GM19397 (cell line): ENCODE results near the gene TICAM2.

Experiments used
- ATAC-seq: cut with Tn5 transposase; IDR thresholded peaks from one replicate; pipeline ENCODE4 v1.9.1; 2021; ENCODE audit warnings: mild to moderate bottlenecking, moderate library complexity; ENCODE audit not compliant: unreplicated experiment

The TICAM2 gene

DNA sequence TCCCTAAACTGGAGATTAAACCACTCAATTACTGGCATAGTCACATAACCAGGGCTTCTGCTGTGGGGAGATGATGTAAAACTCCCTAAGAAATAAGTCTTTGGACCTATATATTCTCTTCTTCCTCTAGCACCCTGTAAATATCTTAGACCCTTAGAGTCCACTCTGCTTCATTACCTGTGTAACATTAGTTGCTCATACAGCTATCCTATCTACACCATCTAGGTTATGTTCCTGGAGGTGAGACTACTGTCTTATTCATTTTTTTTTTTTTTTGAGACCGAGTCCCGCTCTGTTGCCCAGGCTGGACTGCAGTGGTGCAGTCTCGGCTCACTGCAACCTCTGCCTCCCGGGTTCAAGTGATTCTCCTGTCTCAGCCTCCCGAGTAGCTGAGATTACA is 9.6 kb upstream of the TICAM2 start:
- no peak for ATAC-seq

DNA sequence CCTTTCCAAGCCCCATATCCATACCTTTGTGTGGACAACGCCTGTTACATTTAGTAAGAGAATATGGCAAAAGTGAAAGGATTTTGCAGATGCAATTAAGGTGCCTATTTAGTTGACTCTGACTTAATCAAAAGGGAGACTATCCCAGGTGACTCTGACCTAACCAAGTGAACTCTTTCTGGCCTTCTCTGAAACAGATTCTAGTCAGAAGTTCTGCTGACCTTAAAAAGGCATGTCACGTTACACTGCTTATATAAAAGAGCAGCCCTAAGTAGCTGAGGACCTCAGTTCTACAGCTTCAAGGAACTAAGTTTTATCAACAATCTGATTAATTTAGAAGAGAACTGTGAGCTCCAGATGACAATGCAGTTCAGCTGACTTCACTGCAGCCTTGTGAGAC is 5.7 kb upstream of the TICAM2 start:
- no peak for ATAC-seq

DNA sequence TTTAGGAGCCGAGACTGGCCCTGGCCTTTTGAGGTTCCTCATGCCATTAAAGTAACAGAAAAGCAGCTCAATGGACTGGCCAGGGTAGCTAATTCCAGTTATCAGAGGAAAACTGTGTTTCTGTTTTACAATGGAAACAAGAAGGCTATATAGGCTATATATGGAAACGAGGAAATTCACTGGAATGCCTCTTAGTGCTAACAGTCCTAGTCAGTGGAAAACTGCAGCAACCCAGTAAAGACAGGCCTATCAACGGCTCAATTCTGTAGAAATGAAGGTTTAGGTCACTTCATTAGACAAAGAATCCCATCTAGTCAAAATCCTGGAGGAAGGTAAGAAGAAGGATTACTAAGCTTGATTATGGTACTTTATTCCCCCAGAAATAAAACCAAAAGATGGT is 3.2 kb upstream of the TICAM2 start:
- no peak for ATAC-seq

DNA sequence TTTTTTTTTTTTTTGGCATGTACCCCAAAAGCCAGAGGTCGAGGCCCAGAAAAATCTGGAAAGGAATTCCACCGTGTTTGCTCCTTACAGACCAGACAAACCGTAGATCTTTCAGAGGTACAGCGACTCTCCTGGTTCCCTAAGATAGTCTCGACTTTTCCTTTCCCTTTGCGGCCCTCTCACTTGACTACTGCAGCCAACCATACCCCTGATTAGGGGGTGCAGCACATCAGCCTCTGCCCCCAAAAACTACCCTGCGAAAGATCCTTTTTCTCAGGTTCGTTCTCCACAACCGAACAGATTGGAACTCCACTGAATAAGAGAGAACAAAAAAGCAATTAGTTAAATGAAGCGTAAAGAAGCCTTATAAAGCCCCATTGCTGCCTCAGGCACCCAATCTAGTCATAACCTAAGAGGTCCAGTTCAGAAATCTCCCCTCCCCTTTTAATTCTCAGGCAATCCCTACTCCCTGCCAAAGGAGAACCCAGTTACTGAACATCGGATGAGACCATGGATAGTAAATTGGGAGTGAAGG is 379 bp upstream of the TICAM2 start:
- no peak for ATAC-seq

DNA sequence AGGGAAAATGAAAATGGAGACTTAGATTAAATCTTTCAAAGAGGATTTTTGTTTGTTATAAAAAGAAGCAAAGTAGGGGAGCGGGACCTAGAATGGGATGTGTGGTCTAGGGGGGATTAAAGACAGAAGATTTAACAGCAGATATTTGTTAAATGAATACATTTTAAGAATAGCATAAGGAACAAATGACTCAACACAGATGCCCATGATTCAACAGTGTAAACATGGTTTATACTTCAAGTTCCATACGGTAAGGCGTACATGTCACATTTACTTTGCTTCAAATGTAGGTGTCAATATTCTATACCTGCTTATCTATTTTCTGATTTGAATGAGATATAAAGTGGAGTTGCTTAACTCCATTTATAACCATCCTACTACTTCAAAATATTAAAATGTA is 1.5 kb downstream of the TICAM2 start:
- ATAC-seq = no peak

DNA sequence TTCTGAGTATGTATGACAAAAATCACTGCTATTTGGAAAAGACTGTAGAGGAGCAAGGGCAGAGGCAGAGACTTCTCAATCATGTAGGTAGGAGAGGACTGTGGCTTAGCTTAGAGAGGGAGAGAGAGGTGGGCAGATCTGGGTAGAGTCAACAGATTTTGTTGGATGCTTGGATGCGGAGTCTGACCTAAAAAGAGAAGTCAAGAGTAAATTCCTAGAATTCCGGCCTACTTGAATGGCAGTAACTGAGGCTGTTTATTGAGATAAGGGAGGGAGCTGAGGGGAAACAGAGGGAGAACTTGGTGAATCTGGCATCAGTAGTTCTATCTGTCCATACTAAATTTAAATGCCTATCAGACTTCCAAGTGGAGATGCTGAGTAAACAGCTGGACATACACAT is 2.4 kb downstream of the TICAM2 start:
- no peak for ATAC-seq

DNA sequence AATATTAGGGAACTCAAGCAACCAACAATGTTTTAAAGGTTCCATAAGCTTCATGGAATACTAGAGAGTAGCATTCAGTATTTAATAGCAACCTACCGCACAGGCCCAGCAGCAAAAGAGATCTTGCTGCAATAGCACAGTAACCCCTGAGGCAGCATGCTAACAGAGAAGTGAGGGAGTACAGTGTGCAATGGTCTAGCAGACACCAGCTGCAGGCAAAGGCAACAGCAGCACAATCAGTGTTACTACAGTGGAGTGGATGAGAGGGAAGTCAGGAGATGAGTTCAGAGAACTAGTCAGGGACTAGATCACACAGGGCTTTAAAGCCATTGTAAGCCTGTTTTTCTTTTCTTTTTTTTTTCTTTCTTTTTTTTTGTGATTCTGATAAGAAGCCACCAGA is 2.8 kb downstream of the TICAM2 start:
- ATAC-seq = peak; percentile 33

DNA sequence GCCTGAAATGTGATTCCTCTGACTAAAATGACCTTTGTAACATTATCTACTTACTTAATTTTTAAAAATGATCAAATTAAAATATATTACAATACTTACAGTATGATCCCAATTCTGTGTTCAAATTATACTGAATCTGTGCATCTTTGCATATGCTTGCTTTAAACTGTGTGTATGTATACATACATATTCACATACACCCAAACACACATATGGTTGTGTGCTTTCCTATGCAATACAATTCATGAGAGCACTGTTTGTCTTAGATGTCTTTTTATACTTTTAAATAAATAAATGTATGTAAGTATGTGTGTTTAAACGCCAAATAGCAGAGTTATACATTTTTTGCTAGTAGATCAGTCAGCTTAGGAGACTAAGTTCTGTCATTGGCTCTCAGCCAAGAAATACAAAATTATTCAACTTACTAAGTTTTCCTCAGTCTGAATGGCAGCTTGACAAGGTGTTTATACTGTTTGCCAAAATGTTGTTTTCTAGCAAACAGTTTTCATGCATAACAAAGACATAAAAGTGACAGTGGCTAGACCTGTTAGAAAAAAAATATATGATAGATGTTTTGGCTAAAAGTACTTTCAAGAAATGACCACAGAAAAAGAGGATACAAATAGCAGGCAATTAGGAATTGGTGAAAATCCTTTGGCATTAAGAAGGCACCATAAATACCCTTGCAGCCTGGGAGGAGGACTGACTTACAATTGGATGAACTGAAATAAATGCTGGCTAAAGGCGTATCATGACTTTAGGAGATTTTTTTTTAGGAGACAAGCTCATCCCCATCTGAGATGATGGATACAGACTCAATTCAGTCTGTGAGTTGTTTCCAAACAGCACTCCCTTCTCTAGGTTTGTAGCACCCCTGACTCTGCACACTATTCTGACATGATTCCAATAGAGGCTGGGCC is 7.9 kb downstream of the TICAM2 start:
- no peak for ATAC-seq

DNA sequence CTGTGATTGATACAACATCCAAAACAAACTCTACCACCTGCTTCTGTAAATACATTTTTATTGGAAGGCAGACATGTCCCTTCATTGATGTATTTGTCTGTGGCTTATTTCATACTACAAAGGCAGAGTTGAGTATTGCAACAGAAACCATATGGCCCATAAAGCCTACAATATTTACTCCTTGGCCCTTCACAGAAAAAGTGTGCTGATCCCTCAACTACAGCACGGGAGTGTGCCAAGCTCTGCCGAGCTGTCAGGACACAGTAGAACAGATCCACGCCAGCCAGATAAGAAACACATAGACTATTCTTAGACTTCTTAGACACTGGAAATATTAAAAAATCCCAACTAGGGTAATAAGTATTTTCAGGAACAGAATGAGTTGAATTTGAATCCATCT is 13.2 kb downstream of the TICAM2 start:
- no peak for ATAC-seq

DNA sequence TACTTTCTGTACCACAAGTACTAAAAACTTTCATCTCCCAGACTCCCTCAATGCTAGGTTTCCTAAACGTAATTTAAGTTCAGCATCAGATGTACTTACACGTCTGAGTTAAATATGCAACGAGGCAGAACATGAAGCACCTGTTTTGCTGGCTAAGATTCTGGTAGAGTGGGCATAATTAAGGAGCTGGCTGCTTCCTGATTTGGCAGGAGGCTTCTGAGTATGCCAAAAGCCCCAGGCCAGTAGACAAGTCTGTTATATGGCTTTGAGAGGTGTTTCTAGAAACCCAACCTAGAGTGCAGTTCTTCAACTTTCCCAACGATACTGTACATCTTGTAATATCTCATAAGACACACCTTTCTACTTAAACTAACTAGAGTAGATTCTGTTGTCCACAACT is 13.6 kb downstream of the TICAM2 start:
- ATAC-seq = no peak

DNA sequence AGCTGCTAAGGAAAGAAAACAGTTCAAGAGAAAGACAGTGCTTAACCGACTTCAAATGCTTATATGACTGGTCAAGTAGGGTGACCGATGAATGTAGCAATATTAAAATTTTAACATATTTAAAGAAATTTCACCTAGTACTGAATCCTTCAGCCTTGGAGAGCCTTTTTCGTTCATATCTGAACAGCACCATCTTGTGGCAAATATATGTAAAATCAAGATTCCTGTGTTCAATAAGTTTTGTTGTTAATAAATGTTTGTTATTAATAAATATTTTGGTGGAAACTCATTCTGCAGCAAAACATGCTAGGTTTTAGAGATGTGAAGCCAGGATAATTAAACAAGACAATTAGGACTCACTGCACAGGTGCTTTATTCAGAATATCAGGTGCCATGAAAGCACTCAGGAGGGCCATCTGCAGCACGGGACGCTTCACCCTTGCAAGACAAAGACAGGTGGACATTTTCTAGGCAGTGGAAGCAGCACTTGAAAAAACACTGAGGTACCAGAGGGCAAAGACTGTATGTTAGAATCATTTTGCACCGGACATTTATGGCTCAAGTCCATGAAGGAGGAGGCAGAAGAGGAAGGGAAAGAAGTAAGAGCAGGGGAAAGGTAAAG is 15.6 kb downstream of the TICAM2 start:
- ATAC-seq = no peak

DNA sequence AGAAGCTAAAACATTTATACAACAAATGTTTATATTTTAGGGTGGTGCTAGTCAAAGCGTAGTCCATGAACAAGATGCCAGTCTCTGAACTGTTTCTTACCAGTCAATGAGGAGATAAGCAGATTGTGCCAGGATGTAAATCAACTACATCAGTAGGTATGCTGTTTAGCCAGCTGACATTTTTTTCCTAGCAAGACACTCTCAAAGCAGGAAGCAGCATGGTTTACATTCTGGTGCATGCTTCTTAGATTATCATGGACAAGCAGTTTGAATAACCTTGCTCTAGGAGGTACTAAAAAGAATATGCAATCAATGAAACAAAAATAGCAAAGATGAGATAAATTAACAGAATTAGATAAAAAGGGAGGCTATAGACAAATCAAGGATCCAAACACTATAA is 17.0 kb downstream of the TICAM2 start:
- ATAC-seq = no peak

DNA sequence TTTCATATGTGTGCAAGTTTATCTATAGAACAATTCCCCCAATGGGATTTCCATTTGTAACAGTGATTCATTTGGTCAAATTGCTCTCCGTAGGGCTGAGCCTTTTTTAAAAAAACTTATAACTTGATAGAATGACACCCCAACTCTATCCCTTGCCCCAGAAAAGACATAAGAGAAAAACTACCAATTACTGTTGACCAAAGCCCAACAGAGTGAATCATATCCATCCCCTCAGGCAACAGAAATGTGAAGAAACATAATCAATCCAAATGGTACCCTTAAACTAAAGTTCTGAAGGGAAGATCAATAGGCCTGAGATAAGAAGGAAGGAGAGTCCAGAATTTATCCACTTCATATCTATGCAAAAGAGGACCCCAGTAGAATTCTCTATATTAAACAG is 17.8 kb downstream of the TICAM2 start:
- ATAC-seq = no peak

DNA sequence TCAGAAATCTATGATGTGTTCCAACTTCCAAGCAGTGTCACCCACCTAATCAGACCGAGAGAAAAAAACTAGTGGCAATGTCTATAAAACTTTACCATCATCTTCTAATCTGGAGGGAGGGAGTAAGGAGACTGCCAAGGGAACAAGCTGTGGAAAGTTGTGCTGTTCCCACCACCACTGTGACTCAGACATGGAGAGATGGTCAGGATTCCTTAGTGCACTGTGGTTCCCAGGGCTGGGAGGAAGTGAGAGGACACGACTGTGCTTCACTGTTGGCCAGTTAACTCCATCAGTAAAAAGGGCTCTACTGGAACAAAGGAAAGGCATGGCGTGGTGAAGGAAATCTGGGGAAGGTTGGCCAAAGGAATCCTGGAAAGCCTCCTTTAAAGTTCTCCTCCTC is 18.8 kb downstream of the TICAM2 start:
- no peak for ATAC-seq

DNA sequence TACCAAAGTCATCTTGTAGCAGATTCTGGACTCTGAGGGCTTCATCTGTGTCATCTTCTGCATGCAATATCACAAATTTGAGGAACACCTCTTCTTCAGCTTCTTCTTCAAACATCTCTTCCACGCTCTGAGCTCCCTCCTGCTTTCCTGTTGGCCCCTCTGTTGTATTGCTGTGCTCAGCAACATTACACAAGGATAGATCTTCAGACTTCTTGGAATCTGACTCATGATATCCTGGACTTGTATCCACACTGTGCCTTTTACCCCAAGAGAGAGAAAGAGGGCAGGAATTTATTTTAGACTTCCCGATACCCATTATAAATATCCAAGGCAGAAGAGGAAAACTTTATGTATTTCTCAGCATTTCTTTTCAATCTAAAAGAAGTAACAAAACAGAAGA is 21.3 kb downstream of the TICAM2 start:
- ATAC-seq = no peak

DNA sequence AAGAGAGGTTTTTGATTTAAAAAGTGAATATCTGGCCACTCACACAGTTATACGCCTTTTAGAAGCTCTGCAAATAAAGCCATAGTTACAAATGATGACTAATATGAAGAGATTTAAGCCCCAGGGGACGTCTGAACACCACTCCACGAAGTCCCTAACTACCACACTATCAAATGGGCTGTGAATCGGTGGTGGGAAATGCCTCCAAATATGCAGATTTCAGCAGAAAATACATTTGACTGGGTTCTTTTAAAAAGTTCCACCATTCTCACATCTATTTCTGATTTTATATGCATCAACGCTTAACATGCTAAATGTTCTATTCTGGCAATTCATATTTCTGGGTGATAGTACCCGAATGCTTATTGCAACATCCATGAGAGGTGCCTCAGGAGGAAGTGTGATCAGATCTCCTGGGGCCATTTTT is 22.5 kb downstream of the TICAM2 start:
- peak; percentile 66 for ATAC-seq

DNA sequence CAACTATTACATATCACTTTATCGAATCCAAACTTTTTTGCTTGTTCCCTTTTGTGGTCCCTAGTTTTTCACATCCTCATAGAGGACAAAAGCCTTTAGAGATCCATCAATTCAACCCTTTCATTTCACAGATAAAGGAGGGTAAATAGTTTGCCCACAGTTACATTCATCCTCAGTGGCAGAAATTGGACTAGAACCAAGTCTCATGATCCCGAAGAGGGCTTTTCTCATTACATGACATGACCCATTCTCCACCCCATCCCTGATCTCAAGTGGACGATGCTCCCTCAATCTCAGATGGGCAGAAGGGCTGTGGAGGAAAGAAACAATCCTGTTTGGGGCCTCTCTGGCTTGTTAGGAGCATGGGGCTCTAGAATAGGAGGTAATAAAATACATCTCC is 23.1 kb downstream of the TICAM2 start:
- no peak for ATAC-seq

DNA sequence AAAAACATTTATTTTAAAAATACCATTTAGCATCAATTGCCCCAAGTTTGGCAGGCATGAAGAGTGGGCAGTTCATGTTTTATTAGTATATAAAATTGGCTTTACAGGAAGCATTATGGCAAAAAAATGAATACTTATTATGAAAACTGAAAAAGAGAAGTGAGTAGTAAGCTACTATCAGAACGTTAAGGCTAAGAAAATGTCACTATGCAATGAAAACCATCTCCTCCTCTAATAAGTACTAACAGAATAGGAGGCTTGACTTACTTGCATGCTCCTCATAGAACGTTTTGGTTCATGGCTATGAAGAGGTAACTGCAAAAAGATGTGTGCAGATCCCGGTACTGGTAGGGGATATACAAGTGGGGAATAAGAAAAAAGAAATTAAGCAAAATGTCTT is 23.6 kb downstream of the TICAM2 start:
- no peak for ATAC-seq

DNA sequence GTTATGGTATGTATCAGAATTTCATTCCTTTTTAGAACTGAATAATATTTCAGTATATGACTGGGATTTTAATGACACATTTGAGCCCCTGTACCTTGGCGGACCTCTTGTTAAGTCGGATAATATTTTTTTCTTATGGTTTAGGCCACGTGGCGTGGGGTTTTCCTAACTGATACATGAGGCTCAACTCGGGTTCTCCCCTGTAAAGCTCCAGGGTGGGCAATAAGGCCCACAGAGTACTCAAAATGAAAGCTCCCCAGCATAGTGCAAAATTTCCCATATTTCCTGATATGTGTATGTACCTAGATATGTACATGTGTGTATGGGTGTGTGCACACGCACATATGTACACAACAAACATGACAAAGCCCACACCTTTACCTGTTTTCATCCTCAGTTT is 24.5 kb downstream of the TICAM2 start:
- ATAC-seq = no peak

DNA sequence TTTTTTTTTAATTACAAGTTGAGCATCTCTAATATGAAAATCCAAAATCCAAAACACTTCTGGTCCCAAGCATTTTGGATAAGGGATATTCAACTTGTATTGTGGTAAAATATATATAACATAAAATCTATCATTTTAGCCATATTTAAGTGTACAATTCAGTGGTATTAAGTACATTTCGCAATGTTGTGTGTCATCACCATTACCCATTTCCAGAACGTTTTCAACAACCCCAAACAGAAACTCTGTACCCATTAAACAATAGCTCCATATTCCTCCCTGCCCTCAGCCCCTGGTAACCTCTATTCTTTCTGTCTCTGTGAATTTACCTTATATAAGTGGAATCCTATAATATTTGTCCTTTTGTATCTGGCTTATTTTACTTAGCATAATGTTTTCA is 24.9 kb downstream of the TICAM2 start:
- ATAC-seq = no peak

DNA sequence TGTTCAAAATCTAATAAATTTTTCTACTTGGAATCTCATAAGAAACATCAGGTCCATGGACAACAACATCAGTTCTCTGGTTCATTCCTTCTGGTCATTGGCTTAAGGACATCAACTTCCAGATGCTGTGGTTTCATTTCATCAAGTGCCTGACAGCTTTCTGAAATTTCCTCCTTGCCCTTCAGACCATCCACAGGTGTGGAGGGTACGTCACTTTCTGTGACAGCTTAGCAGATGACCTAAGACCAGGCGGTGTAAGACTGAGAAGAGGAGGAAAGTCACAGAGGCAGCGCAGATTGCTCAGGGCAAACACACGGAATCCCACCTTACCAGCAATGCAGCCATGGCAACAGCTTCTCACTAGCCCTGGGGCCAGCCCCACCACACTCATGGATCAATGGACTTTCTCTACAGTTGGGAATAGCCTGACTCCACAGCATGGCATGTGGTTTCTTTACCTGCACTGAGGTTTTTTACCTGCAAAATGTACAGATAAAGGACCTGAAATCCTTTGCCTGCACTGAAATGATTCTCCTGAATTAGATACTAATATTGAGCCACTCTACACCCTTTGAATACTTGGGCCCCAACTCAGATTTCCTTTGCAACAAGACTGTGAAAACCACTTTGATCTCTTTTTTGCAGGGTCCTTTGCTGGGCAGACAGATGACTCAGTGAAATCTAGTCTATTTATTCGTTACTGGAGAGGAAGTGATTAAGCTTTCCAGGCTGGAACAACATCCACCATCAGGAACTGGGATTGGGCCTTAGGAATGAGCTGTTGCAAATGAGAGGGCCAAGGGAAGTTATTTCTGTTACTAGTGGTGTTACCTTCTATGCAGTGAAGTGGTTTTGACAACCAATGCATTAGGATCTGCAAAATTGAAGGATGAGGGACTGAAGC is 26.9 kb downstream of the TICAM2 start:
- peak; percentile 34 for ATAC-seq
